B cell (primary cell): Measurements from ENCODE around the gene SLC25A17. TPM values are rescaled to one million over a fixed set of nuclear protein-coding genes. Genes with fewer than 3 reads are reported as not detected.

Experiments
- ATAC-seq: fragments of 200-7000 bp; cut with Tn5 transposase; one replicate; pipeline ENCODE4 v1.10.0; 2021; ENCODE audit warnings: low read depth, mild to moderate bottlenecking, moderate number of reproducible peaks, moderate library complexity
- CTCF ChIA-PET: fragments of 350-600 bp; sonication (Branson Sonifier 250); formaldehyde crosslinking; loops from one replicate; lab custom pipeline; 2021; ENCODE audit warnings: antibody characterized with exemption, inconsistent platforms; lab: Charles Lee
- POLR2A ChIA-PET: fragments of 350-600 bp; sonication (Branson Sonifier 250); formaldehyde crosslinking; loops from one replicate; lab custom pipeline; 2021; ENCODE audit warnings: antibody characterized with exemption; lab: Charles Lee
- DNase-seq: peaks from one replicate; pipeline ENCODE4 v3.0.0; 2013
- H2AFZ ChIP-seq: 2 replicates; pipeline ENCODE4 v1.6.1; 2012; ENCODE audit warnings: mild to moderate bottlenecking, low read depth, low read length; ENCODE audit not compliant: insufficient read depth, poor library complexity, severe bottlenecking
- H3K27ac ChIP-seq, 2 donors: 1 replicate in 1 of 2; 2 replicates in 1 of 2; pipeline ENCODE4 v1.5.1; 2012 to 2013; ENCODE audit warnings: low read length in 2 of 2, mild to moderate bottlenecking in 2 of 2, moderate library complexity in 1 of 2
- H3K27me3 ChIP-seq, 4 experiments: fragments of 200-600 bp in 1 of 4; sonication (generic) in 1 of 4; replicated peaks in 1 of 4; 1 replicate in 2 of 4; 2 replicates in 2 of 4; pipeline versions ENCODE4 v1.6.1 to v1.7.0; 2013 to 2016; ENCODE audit warnings: low read length in 3 of 4, mild to moderate bottlenecking in 2 of 4, mixed read lengths in 1 of 4, moderate library complexity in 1 of 4; ENCODE audit not compliant: insufficient read depth in 4 of 4, control insufficient read depth in 3 of 4; ENCODE audit errors: control extremely low read depth in 1 of 4
- H3K36me3 ChIP-seq, 2 experiments: replicated peaks in 1 of 2; 1 replicate in 1 of 2; 2 replicates in 1 of 2; pipeline versions ENCODE4 v1.6.1 to v1.7.1; 2013; ENCODE audit warnings: low read length in 1 of 2; ENCODE audit not compliant: insufficient read depth in 2 of 2, control insufficient read depth in 1 of 2; ENCODE audit errors: control extremely low read depth in 1 of 2, extremely low read depth in 1 of 2
- H3K4me1 ChIP-seq, 2 donors: fragments of 200-600 bp in 1 of 2; sonication (generic) in 1 of 2; 1 replicate in 1 of 2; 2 replicates in 1 of 2; pipeline versions ENCODE4 v1.5.1 to v1.6.1; 2013 to 2017; ENCODE audit warnings: low read length in 2 of 2; ENCODE audit not compliant: control insufficient read depth in 2 of 2, insufficient read depth in 2 of 2
- H3K4me2 ChIP-seq: replicated peaks from 2 replicates; pipeline ENCODE3; 2012; ENCODE audit warnings: mild to moderate bottlenecking, low read depth, low read length; ENCODE audit not compliant: poor library complexity, severe bottlenecking
- H3K4me3 ChIP-seq, 5 experiments: fragments of 200-600 bp in 1 of 5; sonication (generic) in 1 of 5; 1 replicate in 3 of 5; 2 replicates in 2 of 5; pipeline versions ENCODE4 v1.5.1 to v1.7.0; 2011 to 2016; ENCODE audit warnings: low read length in 4 of 5, mild to moderate bottlenecking in 4 of 5, low read depth in 2 of 5, control low read depth in 1 of 5, moderate library complexity in 1 of 5; ENCODE audit not compliant: insufficient read depth in 1 of 5; ENCODE audit errors: control extremely low read depth in 1 of 5, extremely low read depth in 1 of 5
- H3K79me2 ChIP-seq: fragments of 200-600 bp; sonication (generic); one replicate; pipeline ENCODE4 v1.6.0; 2016; ENCODE audit warnings: low read length; ENCODE audit not compliant: control insufficient read depth, insufficient read depth
- H3K9ac ChIP-seq: fragments of 200-600 bp; sonication (generic); 2 replicates; pipeline ENCODE4 v1.6.1; 2017; ENCODE audit warnings: mild to moderate bottlenecking, low read length, moderate library complexity
- H3K9me3 ChIP-seq, 3 donors: one replicate each; pipeline versions ENCODE4 v1.6.1 to v1.7.1; 2013; ENCODE audit warnings: low read length in 2 of 3; ENCODE audit not compliant: control insufficient read depth in 2 of 3, insufficient read depth in 1 of 3; ENCODE audit errors: control extremely low read depth in 1 of 3
- H4K20me1 ChIP-seq: 2 replicates; pipeline ENCODE4 v1.6.0; 2012; ENCODE audit warnings: mild to moderate bottlenecking, low read length; ENCODE audit not compliant: insufficient read depth, control insufficient read depth, poor library complexity, severe bottlenecking
- H3K27ac Mint-ChIP-seq: one replicate; pipeline ENCODE4 v1.8.0; 2021; ENCODE audit warnings: mixed read lengths
- H3K27me3 Mint-ChIP-seq: one replicate; pipeline ENCODE4 v1.8.0; 2021; ENCODE audit warnings: mixed read lengths
- H3K4me1 Mint-ChIP-seq: one replicate; pipeline ENCODE4 v1.8.0; 2021; ENCODE audit warnings: mixed read lengths
- H3K4me3 Mint-ChIP-seq: one replicate; pipeline ENCODE4 v1.8.0; 2021; ENCODE audit warnings: mixed read lengths
- H3K9me3 Mint-ChIP-seq: one replicate; pipeline ENCODE4 v1.8.0; 2022; ENCODE audit warnings: mixed read lengths; ENCODE audit not compliant: insufficient read depth
- EZH2 ChIP-seq: IDR thresholded peaks from 2 replicates; pipeline ENCODE4 v1.6.1; 2012; ENCODE audit warnings: borderline replicate concordance, low read depth, mild to moderate bottlenecking, moderate library complexity, low read length; ENCODE audit not compliant: insufficient read depth, poor library complexity, severe bottlenecking
- WGBS: methylation state at CpG from one replicate; pipeline ENCODE4 v1.1.5; 2013; ENCODE audit warnings: missing lambda C conversion rate; ENCODE audit not compliant: insufficient coverage; 5-methylcytosine and 5-hydroxymethylcytosine counted together
- intact Hi-C: fragments of 100-400 bp; cut with micrococcal nuclease; formaldehyde crosslinking; loops from one replicate; pipeline ENCODE4 v1.10.0; 2022
- polyA plus RNA-seq: library from polyadenylated mRNA; depleted of rRNA; stranded (reverse); fragments of >200 nt; gene quantifications from 2 replicates; pipeline ENCODE4 v1.2.3, GENCODE V29; 2012
- total RNA-seq, 2 donors: library from RNA; stranded (reverse); fragments of 120-200 nt in 1 of 2; gene quantifications; 1 replicate in 1 of 2; 2 replicates in 1 of 2; pipeline versions ENCODE4 v1.2.3 to v1.2.4, GENCODE V29; 2013 to 2022
- TF ChIP-seq, protein P1 (sequence below): fragments of 200-600 bp; IDR thresholded peaks from one replicate; pipeline ENCODE4 v1.8.0; 2022; ENCODE audit warnings: antibody characterized with exemption, mild to moderate bottlenecking

The SLC25A17 gene
- total and polyA plus RNA-seq, 2 donors (not counting 1 experiment from before 2014, with no cell fraction given): 13.1 to 15.0 TPM

DNA sequence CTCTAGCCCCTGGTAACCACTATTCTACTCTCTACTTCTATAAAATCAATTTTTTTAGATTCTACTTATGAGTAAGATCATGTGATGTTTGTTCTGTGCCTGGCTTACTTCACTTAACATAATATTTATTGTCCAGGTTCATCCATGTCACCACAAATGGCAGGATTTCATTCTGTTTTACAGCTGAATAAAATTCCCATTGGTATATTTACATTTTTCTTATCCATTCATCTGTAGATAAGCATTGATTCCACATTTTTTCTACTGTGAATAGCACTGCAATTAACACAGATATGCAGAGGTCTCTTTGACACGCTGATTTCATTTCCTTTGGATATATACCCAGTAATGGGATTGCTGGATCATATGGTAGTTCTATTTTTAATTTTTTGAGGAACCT is 15.8 kb downstream of the SLC25A17 start:
- no CpG with 5 or more reads among the region's 1 CpG for WGBS
- DNase-seq (no peak), ATAC-seq (no peak)
- Histone ChIP-seq H3K4me2 (no peak overlapping the region), H3K27me3 (no peaks in the 10 kb centered on the region), H3K36me3 (peaks cover 0 to 11% of the 10 kb centered on the region in 2 experiments), H3K79me2 (peaks cover 6% of the 10 kb centered on the region), H3K27ac (no peak overlapping the region), H4K20me1 (peaks cover 10% of the 10 kb centered on the region), H3K4me3 (no peak overlapping the region), H3K9me3 (no peaks in the 10 kb centered on the region), H2AFZ (no peak overlapping the region), H3K4me1 (no peaks in the 10 kb centered on the region), H3K9ac (no peak overlapping the region)
- intact Hi-C loops: no loop called here
- Mint-ChIP-seq H3K4me3 (no peak overlapping the region), H3K27me3 (no peaks in the 10 kb centered on the region), H3K4me1 (peaks cover 3% of the 10 kb centered on the region), H3K9me3 (no peaks in the 10 kb centered on the region), H3K27ac (no peak overlapping the region)
- CTCF ChIA-PET: no interaction called here
- POLR2A ChIA-PET: no interaction called here
- TF ChIP-seq EZH2: no peak

- Histone ChIP-seq H2AFZ (no peak overlapping the region), H3K4me2 (no peak overlapping the region), H3K79me2 (no peaks in the 10 kb centered on the region), H3K27ac (no peak overlapping the region), H3K9ac (no peak overlapping the region), H4K20me1 (no peaks in the 10 kb centered on the region), H3K27me3 (no peaks in the 10 kb centered on the region), H3K4me3 (no peak overlapping the region), H3K36me3 (peaks cover 0 to 4% of the 10 kb centered on the region in 2 experiments), H3K4me1 (no peaks in the 10 kb centered on the region), H3K9me3 (no peaks in the 10 kb centered on the region)
- ChIA-PET POLR2A (interaction anchor here (0.7 kb wide), 1 partner anchor 144 kb away, joined by 3 read pairs; no protein-coding TSS in a partner anchor), CTCF (no interaction called here)
- 60% methylated on average over 1 of the region's 3 CpGs for WGBS
- no peaks in the 10 kb centered on the region for H3K9me3 Mint-ChIP-seq
- H3K4me3 Mint-ChIP-seq: no peak overlapping the region
- DNase-seq (no peak), ATAC-seq (no peak)
- no peaks in the 10 kb centered on the region for H3K27me3 Mint-ChIP-seq
- H3K4me1 Mint-ChIP-seq: no peaks in the 10 kb centered on the region
- H3K27ac Mint-ChIP-seq: no peak overlapping the region
- no peak for TF ChIP-seq EZH2
- TF ChIP-seq, protein P1, sequence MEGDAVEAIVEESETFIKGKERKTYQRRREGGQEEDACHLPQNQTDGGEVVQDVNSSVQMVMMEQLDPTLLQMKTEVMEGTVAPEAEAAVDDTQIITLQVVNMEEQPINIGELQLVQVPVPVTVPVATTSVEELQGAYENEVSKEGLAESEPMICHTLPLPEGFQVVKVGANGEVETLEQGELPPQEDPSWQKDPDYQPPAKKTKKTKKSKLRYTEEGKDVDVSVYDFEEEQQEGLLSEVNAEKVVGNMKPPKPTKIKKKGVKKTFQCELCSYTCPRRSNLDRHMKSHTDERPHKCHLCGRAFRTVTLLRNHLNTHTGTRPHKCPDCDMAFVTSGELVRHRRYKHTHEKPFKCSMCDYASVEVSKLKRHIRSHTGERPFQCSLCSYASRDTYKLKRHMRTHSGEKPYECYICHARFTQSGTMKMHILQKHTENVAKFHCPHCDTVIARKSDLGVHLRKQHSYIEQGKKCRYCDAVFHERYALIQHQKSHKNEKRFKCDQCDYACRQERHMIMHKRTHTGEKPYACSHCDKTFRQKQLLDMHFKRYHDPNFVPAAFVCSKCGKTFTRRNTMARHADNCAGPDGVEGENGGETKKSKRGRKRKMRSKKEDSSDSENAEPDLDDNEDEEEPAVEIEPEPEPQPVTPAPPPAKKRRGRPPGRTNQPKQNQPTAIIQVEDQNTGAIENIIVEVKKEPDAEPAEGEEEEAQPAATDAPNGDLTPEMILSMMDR: no peak
- intact Hi-C loops: no loop called here
Measured at GRCh38 chr22:40799008-40799407, 20.1 kb downstream of the SLC25A17 start.
